ENCODE results near the gene SGSM1.

SGSM1 gene

GRCh38 chr22:24871611-24872205 lies 65.7 kb downstream of the SGSM1 start:
- TF ChIP-seq CTCF (conservative IDR thresholded peaks at IDR 0.05; ENCODE audit: low read length) (no peak), EZH2phosphoT487 (IDR thresholded peaks at IDR 0.05; ENCODE audit: borderline replicate concordance) (no peak)
- no peak overlapping the region for H3K9ac ChIP-seq (ENCODE audit: low read depth, low read length, poor library complexity, severe bottlenecking)

DNA sequence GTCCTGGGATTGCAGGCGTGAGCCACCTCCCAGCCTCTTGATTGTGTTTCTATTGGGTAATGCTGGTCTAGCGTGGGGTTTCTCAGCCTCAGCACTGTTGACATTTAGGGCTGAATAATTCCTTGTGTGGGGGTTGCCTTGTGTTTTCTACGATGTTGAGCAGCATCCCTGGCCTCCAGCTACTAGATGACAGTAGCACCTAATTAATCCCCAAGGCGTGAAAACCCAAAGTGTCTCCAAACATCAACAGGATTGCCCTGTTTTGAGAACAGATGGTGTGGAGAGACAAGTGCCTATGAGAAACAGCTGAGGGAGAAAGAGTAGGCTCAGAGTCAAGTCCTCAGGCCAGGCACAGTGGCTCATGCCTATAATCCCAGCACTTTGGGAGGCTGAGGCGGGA lies 67.2 kb downstream of the SGSM1 start:
- H3F3A ChIP-seq (ENCODE audit: low read depth) = no peaks in the 10 kb centered on the region
- H3K4me1 ChIP-seq (ENCODE audit: insufficient read depth, low read length, poor library complexity, severe bottlenecking) = no peaks in the 10 kb centered on the region
- no peak overlapping the region for H3K9ac ChIP-seq (ENCODE audit: low read depth, low read length, poor library complexity, severe bottlenecking)
- H3K4me2 ChIP-seq (ENCODE audit: low read depth, low read length, poor library complexity, severe bottlenecking) = no peak overlapping the region
- H2AFZ ChIP-seq (ENCODE audit: low read length) = no peak overlapping the region
- H4K20me1 ChIP-seq (ENCODE audit: insufficient read depth, low read length, poor library complexity, severe bottlenecking) = no peaks in the 10 kb centered on the region
- no peaks in the 10 kb centered on the region for H3K9me2 ChIP-seq (replicated peaks; ENCODE audit: low read depth, low read length)
- H3K27me3 ChIP-seq (ENCODE audit: insufficient read depth, low read length, poor library complexity, severe bottlenecking) = no peaks in the 10 kb centered on the region
- no peak overlapping the region for H3K4me3 ChIP-seq (ENCODE audit: low read length, poor library complexity, severe bottlenecking)
- H3K79me2 ChIP-seq (ENCODE audit: insufficient read depth, low read length) = no peaks in the 10 kb centered on the region
- H3K9me3 ChIP-seq (ENCODE audit: insufficient read depth, low read depth, low read length) = no peaks in the 10 kb centered on the region
- TF ChIP-seq EZH2phosphoT487 (IDR thresholded peaks at IDR 0.05; ENCODE audit: borderline replicate concordance) = no peak
- no peaks in the 10 kb centered on the region for H3K36me3 ChIP-seq (ENCODE audit: insufficient read depth, low read length)

More at GRCh38 chr22:24871611-24872205, 65.7 kb downstream of the SGSM1 start:
- H3F3A ChIP-seq (ENCODE audit: low read depth) = no peaks in the 10 kb centered on the region
- no peaks in the 10 kb centered on the region for H3K9me3 ChIP-seq (ENCODE audit: insufficient read depth, low read depth, low read length)
- no peaks in the 10 kb centered on the region for H4K20me1 ChIP-seq (ENCODE audit: insufficient read depth, low read length, poor library complexity, severe bottlenecking)
- H2AFZ ChIP-seq (ENCODE audit: low read length) = no peak overlapping the region
- no peak overlapping the region for H3K4me2 ChIP-seq (ENCODE audit: low read depth, low read length, poor library complexity, severe bottlenecking)
- no peaks in the 10 kb centered on the region for H3K4me1 ChIP-seq (ENCODE audit: insufficient read depth, low read length, poor library complexity, severe bottlenecking)
- H3K27me3 ChIP-seq (ENCODE audit: insufficient read depth, low read length, poor library complexity, severe bottlenecking) = no peaks in the 10 kb centered on the region
- H3K9me2 ChIP-seq (replicated peaks; ENCODE audit: low read depth, low read length) = no peaks in the 10 kb centered on the region
- H3K79me2 ChIP-seq (ENCODE audit: insufficient read depth, low read length) = no peaks in the 10 kb centered on the region
- H3K36me3 ChIP-seq (ENCODE audit: insufficient read depth, low read length) = no peaks in the 10 kb centered on the region
- no peak overlapping the region for H3K4me3 ChIP-seq (ENCODE audit: low read length, poor library complexity, severe bottlenecking)

DNA sequence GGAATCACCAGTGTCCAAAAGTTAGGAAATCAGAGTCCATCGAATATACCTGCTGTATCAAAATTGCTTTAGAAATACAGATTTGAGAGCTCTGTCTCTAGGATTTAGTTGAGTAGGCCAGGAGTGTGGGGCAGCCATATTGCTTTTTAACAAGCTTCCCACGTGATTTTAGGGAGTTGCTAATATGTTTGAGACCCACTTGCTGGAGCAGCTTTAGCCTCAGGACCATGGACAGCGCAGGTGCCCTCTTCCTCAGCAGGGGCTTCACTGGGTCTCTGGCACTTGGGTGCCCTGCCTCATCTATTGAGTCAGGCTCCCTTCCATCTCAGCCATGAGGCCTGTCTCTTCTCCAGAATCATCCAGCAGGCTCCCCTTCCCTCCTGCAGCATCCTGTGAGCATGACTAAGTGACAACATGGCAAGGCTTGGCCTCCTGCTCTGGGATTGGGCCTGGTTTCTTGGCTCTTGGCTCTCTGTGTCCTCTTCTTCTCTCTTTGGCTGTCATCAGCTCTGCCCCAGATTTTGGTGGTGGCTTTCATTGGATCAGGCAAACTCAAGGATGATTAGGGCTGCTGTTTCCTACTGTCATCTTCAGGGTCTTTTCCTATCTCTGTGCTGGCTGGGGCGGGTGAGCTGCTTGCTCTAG lies 70.0 kb downstream of the SGSM1 start:
- Histone ChIP-seq H3K79me2 (ENCODE audit: insufficient read depth, low read length) (no peaks in the 10 kb centered on the region), H3K9me2 (replicated peaks; ENCODE audit: low read depth, low read length) (no peaks in the 10 kb centered on the region), H3K27me3 (ENCODE audit: insufficient read depth, low read length, poor library complexity, severe bottlenecking) (no peaks in the 10 kb centered on the region), H2AFZ (ENCODE audit: low read length) (no peak overlapping the region), H3K4me1 (ENCODE audit: insufficient read depth, low read length, poor library complexity, severe bottlenecking) (no peaks in the 10 kb centered on the region), H3F3A (ENCODE audit: low read depth) (no peaks in the 10 kb centered on the region), H4K20me1 (ENCODE audit: insufficient read depth, low read length, poor library complexity, severe bottlenecking) (no peaks in the 10 kb centered on the region), H3K9me3 (ENCODE audit: insufficient read depth, low read depth, low read length) (no peaks in the 10 kb centered on the region), H3K4me2 (ENCODE audit: low read depth, low read length, poor library complexity, severe bottlenecking) (no peak overlapping the region), H3K36me3 (ENCODE audit: insufficient read depth, low read length) (no peaks in the 10 kb centered on the region), H3K4me3 (ENCODE audit: low read length, poor library complexity, severe bottlenecking) (no peak overlapping the region), H3K9ac (ENCODE audit: low read depth, low read length, poor library complexity, severe bottlenecking) (no peak overlapping the region)
- TF ChIP-seq CTCF (conservative IDR thresholded peaks at IDR 0.05; ENCODE audit: low read length) = no peak
- TF ChIP-seq EZH2phosphoT487 (IDR thresholded peaks at IDR 0.05; ENCODE audit: borderline replicate concordance) = no peak

GRCh38 chr22:24876700-24877099 lies 70.7 kb downstream of the SGSM1 start:
- Histone ChIP-seq H3F3A (ENCODE audit: low read depth) (no peaks in the 10 kb centered on the region), H3K9me3 (ENCODE audit: insufficient read depth, low read depth, low read length) (no peaks in the 10 kb centered on the region)

More at GRCh38 chr22:24876700-24877099, 70.7 kb downstream of the SGSM1 start:
- Histone ChIP-seq H2AFZ (ENCODE audit: low read length) (no peak overlapping the region), H3K4me2 (ENCODE audit: low read depth, low read length, poor library complexity, severe bottlenecking) (no peak overlapping the region), H3K9ac (ENCODE audit: low read depth, low read length, poor library complexity, severe bottlenecking) (no peak overlapping the region), H4K20me1 (ENCODE audit: insufficient read depth, low read length, poor library complexity, severe bottlenecking) (no peaks in the 10 kb centered on the region), H3K4me3 (ENCODE audit: low read length, poor library complexity, severe bottlenecking) (no peak overlapping the region), H3K79me2 (ENCODE audit: insufficient read depth, low read length) (no peaks in the 10 kb centered on the region), H3K36me3 (ENCODE audit: insufficient read depth, low read length) (no peaks in the 10 kb centered on the region), H3K9me2 (replicated peaks; ENCODE audit: low read depth, low read length) (no peaks in the 10 kb centered on the region), H3K27me3 (ENCODE audit: insufficient read depth, low read length, poor library complexity, severe bottlenecking) (no peaks in the 10 kb centered on the region), H3K4me1 (ENCODE audit: insufficient read depth, low read length, poor library complexity, severe bottlenecking) (no peaks in the 10 kb centered on the region)
- TF ChIP-seq CTCF (conservative IDR thresholded peaks at IDR 0.05; ENCODE audit: low read length) (no peak), EZH2phosphoT487 (IDR thresholded peaks at IDR 0.05; ENCODE audit: borderline replicate concordance) (no peak)
